Stimulated activated naive CD4-positive, alpha-beta T cell treated with Interleukin-2 at 50 U/mL for 16 hours (primary cell): ENCODE results near the gene TARBP1.
"Not testable (repeated sequence)": the region's sequence is repeated elsewhere in the genome, so short reads cannot be mapped to it uniquely, and the experiment has no call there.

Source experiments
- DNase-seq: peaks from one replicate; lab custom pipeline; 2025; lab: John Stamatoyannopoulos, UW

TARBP1 gene

DNA sequence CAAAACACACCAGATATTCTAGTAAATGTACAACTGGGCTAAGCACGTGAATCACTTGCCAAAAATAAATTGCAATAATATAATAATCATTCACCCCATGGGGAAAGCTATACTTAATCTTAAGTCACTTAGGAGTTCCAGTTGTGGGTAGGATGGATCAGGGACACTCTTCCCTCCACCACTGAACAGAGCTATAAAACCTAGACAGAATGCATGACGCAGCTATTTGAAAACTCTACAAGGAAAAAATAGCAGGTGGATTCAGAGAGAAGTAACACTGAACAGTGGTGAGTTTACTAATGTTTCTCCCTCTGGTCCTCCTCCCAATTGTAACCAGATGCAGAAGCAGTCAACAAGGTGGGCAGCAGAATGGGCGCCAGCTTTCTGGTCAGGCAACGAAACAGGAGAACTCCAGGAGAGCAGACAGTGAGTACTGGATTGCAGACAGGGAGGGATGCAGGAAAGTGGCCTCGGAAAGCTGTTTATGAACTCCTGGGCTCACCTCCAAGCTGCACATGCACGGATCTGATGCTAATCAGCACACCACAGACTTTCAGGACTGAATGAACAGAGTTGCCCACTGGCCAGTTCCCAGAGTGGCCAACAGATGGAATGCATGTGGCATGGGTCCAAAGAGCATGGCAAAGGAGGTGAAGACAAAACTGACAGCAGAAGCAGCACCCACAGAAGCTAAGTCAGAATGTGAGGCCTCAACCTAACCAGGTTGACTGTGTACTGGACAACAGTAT is 41.4 kb downstream of the TARBP1 start:
- DNase-seq, result no peak

DNA sequence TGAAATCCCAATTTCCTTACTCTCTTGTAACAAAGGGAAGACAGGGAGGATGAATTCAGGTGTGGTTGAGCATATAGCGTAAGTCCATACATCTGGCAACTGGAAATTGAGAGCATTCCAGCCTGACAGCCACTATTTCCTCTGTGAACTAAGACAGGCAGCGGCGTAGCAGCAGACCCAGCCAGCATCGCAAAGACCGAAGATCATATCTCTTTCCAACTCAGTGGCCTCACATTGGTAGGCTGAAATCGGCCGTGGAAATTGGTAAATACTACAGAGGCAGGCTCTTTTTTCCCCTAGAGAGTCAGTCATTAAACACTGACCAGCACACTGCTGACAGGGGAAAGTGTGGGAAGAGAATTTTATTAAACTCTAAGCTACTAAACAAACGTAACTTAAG is 43.4 kb downstream of the TARBP1 start:
- DNase-seq, result no peak

- DNase-seq, result no peak
Measured at GRCh38 chr1:234434706-234435105, 44.3 kb downstream of the TARBP1 start.

GRCh38 chr1:234433563-234434285 is 45.3 kb downstream of the TARBP1 start:
- no peak for DNase-seq

DNA sequence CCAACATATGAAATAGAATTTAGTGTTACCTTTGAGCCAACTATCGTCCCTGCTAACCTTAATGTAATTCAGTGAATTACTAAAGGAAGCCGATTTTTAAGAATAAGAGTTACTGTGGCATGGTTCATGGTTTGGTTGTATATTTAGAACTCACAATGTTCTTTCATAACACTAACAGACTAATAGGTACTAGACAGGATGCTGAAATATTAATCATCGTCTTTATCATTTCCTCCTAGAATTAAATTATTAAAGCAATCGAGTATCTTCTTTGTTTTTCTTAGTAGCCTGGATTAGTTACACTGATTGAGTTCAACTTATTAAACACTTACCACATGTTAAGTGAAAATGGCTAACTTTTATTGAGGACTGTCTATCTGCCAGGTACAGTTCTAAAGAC is 47.7 kb downstream of the TARBP1 start:
- no peak for DNase-seq

DNA sequence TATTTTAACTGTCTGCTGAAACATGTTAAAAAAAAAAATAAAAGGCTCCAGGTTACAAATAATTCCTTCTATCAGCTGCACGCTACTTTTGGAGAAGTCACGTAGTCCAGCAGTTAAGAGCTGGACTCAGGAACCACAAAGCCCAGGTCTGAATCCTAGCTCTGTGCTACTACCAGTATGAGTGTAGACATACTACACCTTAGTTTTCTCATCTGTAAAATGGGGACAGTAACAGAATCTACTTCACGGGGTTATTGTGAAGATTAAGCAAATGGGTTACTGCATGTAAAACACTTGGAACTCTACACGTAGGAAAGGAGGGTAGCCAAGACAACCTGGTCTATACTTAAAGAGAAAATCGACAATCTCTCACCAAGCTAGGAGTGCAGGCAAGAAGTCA is 48.3 kb downstream of the TARBP1 start:
- DNase-seq, result no peak

DNA sequence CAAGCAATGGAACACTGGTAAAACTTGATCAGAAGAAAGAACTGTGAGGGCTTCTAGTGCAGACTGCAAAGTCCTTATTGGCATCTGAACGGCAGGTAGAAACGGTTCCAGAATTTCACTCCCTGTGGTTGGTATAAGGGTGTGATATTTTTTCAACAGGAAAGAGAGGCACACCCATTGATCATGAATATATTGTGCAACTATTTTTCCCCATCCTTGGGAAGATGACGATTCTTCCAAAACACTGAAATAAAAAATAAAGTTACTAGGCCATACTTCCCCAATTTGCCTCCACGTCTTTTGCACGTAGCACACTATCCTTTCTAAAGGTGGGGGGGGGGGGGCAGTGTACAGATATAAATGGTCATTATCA is 49.6 kb downstream of the TARBP1 start:
- no peak for DNase-seq

DNA sequence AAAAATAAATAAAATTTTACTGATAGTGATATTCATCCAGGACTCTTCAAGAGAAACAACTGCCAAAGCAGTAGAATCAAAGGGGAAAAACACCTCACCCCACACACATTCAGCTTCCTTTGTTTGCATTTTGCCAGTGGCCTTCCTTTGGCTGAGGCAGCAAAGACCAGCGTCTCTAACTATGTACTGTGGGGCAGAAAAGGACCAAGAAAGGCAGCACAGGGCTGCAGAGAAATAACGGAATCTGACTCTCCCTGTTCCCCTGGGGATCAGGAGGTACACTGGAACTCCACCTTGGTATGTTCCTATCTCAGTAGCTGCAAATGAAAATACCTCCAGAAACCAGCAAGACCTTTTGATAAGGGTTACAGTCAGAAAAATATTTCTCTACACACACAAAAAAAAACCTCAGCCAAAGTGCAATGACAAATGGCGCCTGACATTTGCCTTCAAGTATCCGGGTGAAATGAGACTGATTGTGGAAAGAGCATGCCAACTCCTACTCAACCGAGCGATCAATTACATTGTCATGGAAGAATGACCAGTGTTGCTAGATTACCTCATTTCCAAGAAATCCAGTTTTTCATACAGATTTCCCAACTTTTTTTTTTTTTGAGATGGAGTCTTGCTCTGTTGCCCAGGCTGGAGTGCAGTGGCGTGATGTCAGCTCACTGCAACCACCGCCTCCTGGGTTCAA is 50.9 kb downstream of the TARBP1 start:
- no peak for DNase-seq

DNA sequence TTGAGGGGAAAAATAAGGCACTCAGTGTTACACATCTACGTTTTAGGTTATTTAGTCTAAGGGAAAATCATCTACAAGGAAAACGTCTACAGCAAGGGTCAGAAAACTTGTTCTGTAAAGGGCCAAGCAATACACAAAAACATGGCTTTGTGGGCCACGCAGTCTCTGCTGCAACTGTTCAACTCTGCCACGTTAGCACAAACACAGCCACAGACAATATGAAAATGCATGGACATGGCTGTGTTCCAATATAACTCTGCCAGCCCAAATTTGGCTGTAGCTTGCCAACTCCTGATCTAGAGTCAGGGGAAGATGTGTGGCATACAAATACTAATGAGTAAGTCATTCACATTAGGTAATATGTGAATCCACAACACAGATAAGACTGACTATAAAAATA is 65.0 kb downstream of the TARBP1 start:
- no peak for DNase-seq

DNA sequence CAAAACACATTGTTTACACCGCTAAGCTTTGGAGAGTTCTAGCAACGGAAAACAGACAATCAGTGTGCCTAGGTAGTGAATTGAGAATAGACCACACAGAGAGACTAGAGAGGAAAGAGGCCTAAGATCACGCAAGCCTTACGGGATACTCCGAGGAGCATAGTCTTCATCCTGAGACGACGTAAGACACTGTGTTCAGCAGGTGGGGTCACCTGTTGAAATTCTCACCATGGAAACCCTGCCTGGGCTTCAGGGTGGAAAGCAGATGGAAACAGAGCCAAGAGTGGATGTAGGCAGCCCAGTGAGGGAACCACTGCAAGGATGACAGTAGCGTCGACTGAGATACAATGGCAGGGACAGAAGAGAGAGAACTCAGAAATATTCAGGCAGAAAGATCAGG is 65.5 kb downstream of the TARBP1 start:
- no peak for DNase-seq

- DNase-seq, result no peak
Measured at GRCh38 chr1:234412830-234413229, 66.1 kb downstream of the TARBP1 start.

- DNase-seq, result no peak
Measured at GRCh38 chr1:234409328-234409727, 69.7 kb downstream of the TARBP1 start.

GRCh38 chr1:234408757-234409156 is 70.2 kb downstream of the TARBP1 start:
- DNase-seq, result peak; percentile 76

DNA sequence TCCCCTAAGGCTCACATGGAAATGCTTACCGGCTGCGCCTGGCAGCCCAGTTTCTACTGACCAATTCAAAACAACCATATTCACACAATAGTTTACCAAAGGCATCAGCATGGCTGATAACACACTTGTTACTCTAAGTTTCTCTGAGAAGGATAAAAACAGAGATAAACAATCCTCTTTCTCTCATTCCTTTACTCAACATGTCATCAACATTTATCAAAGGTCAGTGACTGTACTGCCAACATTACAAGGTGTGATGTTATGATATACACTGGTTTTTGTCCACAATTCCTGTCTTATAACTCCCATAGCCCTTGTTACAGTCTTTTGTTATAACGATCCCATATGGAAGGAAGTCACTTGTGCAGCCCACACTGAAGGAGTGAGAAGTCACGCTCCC is 72.1 kb downstream of the TARBP1 start:
- no peak for DNase-seq

- DNase-seq, result no peak
Measured at GRCh38 chr1:234405676-234406075, 73.3 kb downstream of the TARBP1 start.

DNA sequence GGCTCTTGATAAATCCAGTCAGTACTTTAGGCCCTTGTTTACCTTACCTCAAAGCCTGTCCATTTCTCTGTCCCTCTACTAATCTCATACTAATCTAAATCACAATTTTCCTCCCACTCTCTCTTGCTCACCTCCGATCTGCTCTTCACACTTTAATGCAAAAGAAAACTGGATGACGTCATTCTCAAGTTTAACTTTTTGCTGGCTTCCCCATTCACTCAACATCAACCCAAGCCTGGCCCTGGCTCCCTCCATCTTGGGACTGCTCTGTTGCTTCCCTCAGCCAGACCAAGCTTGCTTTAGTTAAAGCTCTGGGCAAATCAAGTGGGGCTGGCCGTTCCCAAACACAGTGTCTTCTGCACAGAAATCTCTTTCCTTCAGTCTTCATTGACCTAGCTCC is 76.0 kb downstream of the TARBP1 start:
- DNase-seq, result no peak

DNA sequence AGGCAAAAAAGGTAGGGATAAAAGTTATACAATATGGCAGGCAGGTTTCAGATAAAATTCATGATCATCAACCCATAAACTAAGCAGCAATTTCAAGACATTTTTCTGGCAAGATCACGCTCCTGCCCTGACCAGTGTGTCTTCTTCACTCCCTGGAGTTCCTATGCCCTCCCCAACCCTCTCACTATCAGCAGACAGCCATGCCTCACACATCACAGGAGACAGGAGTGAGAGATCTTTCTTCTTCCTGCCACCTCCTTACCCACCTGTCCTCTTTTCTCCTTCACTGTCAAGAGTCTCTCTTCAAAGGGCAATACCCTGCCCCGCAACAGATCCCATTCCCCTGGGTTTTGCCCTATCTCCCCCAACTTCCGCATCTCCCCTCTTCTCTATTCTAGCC is 77.3 kb downstream of the TARBP1 start:
- DNase-seq, result no peak

- no peak for DNase-seq
Measured at GRCh38 chr1:234400773-234401172, 78.2 kb downstream of the TARBP1 start.

- not testable (repeated sequence) for DNase-seq
Measured at GRCh38 chr1:234399515-234399914, 79.5 kb downstream of the TARBP1 start.

DNA sequence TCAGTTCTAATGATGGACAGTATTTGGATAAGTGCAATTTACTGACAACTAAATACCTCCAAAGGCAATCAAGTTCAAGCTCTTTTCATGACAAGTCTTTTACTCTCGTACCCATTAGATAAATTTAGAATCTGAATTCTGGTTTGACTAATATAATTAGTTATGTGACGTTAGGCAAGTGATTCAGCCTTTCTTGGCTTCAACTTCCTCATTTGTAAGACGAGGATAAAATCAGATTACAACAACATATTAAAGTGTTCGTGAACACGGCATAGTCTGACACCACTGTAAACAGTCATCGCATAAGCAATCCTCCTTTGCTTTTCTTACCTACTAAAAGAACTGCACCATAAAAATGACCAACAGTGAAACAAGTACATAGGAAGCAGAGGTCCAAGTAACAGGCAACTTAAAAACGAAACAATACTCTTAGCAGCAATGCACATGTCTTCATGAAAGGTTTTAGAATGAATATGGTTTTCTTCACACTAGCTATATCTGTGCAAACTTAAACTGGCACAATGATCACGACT is 80.1 kb downstream of the TARBP1 start:
- no peak for DNase-seq

DNA sequence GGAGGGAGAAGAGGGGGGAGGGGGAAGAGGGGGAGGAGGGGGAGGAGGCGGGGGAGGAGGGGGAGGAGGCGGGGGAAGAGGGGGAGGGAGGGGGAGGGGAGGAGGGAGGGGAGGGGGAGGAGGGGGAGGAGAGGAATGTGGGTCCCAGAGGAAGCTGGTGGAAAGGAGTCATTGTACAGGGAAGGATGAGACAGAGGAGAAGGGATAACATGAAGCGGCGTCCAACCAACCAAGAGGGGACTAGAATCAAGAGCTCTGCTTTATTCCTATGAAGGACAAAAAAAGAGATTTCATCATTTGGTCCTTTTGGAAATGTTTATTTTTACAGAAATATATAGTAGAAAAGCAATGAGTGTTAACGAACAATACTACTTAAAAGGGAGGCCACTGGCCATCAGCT is 81.2 kb downstream of the TARBP1 start:
- no peak for DNase-seq

GRCh38 chr1:234396871-234397270 is 82.1 kb downstream of the TARBP1 start:
- no peak for DNase-seq

GRCh38 chr1:234396092-234396491 is 82.9 kb downstream of the TARBP1 start:
- no peak for DNase-seq
